HG03521 (cell line): ENCODE results near the gene FGF3.

ENCODE experiments used
- ATAC-seq: cut with Tn5 transposase; IDR thresholded peaks from one replicate; pipeline ENCODE4 v1.9.1; 2021; ENCODE audit warnings: mild to moderate bottlenecking, moderate library complexity; ENCODE audit not compliant: unreplicated experiment

Gene FGF3

GRCh38 chr11:69844396-69844795 lies 25.2 kb upstream of the FGF3 start:
- ATAC-seq, result no peak

DNA sequence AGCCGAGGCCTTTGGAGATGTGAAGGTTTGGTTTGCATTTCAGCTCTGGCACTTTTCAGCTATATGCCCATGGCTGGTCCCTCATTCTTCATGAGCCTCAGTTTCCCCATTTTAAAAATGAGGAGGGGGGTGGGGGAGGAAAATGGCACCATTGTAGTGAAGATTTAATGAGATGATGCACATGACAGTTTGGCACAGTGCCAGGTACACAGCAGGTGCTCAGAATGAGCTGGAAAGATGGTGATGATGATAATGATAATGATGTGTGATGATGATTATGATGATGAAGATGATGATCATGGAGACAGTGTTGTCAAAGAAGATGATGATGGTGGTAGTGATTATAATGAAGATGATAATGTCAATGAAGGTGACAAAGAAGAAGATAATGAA lies 24.3 kb upstream of the FGF3 start:
- no peak for ATAC-seq

GRCh38 chr11:69842746-69843528 lies 23.7 kb upstream of the FGF3 start:
- no peak for ATAC-seq

DNA sequence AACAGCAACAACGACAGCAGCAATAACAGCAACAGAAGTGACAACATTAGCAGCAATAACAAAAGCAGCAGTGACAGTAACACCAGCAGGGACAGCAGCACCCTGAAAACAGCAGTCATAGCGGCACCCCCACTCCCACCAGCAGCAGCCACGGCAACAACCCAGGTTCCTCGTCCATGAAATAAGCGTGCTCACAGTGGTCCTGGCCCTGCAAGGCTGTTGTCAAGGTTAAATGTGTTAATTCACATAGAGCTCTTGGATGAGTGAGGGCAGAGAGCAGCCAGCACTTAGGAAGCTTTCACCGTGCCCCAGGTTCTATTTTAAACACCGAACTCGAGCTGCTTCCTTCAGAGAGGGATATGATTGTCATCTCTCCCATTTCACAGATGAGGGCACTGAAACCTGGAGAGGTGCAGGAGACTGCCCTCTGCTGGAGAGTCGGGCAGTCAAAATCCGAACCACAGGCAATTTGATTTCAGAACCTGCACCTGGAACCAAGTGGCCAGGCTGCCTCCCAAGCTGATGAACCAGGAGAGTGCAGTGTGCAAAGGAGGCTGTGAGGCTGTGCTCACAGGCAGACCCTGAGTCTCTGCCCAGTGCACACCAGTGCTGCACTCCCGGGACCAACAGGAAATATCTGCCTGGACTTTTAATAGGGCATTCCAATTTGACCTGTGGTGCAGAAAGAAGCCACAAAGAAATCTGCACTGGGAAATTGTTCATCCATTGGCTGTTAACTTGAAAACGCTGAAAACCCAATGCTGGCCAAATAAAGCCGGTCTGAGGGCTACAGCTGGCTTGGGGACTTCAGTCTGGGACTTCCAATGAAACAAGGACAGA lies 22.9 kb upstream of the FGF3 start:
- no peak for ATAC-seq

DNA sequence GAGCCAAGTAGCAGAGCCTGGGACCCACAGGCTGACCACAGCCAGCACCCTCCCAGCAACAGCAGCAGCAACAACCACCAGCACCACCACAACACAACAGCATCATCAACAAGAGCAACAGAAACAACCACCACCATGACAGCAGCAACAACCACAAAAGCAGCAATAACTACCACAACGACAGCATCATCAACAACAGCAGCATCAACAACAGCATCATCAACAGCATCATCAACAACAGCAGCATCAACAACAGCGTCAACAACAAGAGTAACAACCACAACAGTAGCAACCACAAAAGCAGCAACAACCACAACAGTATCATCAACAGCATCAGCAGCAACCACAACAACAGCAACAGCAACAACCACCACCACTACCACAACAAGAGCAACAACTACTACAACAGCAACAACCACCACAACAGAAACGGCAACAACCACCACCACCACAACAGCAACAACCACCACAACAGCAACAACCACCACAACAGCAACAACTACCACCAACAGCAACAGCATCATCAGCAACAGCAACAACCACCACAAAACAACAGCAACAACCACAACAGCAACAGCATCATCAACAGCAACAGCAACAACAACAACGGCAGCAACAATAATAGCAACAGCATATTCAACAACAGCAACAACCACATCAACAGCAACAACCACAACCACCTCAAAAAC lies 22.1 kb upstream of the FGF3 start:
- no peak for ATAC-seq

DNA sequence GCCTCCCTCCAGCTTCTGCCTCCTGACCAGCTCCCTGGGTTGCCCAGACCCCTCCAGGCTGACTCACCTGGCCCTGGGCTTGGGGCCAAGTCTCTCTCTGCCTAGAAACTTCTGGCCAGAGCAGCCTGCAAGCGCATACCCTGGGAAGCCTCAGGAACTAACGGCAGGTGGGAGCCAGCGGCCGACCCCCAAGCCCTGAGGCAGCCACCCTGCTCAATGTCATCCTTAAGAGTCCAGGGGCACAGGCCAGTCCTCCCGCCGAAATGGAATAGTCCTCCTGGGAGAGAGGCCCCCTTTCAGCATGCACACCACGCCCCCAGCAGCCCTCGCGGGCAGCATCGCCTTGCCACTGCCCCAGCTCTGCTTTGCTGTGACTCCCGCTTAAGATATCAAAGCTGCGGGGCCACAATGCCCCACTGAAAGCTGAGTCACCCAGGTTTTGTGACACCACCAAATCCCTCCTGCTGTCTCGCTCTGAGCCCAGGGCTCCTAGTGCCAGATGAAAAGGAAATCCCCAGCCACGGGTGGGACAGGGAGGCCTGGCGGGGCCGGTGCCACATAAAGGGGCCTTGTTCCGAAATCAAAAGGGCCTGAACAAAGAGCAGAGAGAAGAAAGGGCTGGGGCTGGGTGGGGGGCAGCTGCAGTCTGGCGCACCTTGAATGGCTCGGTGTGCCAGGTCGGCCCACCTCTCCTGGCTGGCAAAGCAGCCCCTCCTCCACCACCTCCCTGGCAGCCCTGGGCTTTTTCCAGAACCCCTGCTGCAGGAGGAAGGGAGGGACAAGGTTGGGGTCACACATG lies 21.4 kb upstream of the FGF3 start:
- no peak for ATAC-seq

DNA sequence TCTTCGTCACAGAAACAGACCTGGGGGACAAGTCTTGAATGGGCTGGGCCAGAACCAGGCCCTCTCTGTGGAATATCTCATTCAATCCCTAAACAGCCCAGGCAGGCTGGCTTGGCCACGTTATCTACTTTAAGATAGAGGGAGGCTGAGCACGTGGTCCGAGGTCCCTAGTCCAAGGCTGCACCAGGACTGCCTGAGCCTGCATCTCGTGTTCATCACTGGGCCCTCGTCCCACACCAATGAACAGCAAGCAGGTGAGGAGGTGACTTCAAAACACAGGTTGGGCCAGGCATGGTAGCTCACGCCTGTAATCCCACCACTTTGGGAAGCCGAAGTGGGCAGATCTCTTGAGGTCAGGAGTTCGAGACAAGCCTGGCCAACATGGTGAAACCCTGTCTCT lies 20.3 kb upstream of the FGF3 start:
- ATAC-seq, result no peak

DNA sequence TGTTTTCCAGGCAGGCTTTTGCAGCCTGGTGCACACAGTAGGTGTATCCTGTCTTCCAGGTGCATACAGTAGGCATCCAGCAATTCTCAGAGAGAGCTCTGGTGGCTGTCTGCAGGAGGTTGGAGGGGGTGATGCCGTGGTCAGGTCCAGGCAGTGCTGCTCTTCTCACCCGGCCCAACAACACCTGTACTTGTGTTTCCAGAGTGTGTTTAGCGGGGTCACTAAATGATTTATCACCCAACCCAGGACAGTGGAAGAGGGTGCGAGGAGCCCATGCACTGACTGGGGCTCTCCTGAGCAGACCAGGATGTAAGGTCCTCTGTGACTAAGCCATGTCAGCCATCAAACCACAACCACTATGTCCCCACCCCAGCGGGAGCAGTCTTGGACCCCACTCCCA lies 18.6 kb upstream of the FGF3 start:
- ATAC-seq, result no peak

DNA sequence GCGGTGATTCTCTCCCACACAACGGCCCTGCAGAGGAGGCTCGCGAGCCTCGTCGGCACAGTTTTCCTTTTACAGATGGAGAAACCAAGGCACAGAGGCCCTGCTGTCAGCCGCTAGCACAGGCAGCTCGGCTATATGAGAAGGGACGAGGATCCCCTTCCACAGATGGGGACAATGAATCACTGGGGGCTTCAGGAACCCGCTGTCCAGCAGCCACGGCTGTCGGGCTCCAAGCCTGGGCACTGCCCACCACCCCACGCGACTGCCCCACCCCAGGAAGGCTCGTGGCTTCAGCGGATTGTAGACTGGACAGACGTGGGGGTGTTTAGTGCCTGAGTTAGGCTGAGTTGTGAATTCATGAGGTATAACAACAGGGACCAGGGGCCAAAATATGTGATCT lies 17.2 kb upstream of the FGF3 start:
- ATAC-seq, result no peak

- no peak for ATAC-seq
Measured at GRCh38 chr11:69834811-69835800, 15.9 kb upstream of the FGF3 start.

- no peak for ATAC-seq
Measured at GRCh38 chr11:69834251-69834650, 15.0 kb upstream of the FGF3 start.

GRCh38 chr11:69832561-69833413 lies 13.6 kb upstream of the FGF3 start:
- no peak for ATAC-seq

DNA sequence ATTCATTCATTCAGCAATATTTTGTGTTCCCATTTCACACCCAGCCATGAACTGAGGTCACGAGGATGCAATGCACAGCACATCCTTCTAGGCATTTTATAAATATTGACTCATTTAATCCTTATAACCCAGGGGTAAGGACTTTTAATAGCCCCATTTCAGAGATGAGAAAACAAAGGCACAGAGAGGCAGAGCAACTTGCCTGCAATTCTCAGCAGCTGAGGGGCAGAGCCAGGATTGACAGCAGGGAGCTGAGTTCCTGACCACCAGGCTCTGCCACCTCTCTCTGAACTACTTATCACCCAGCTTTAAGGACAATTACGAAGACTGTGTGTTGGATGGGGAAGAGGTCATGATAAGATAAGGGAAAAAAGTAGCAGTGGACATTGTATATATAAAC lies 12.8 kb upstream of the FGF3 start:
- ATAC-seq, result no peak

GRCh38 chr11:69830086-69830485 lies 10.9 kb upstream of the FGF3 start:
- no peak for ATAC-seq

DNA sequence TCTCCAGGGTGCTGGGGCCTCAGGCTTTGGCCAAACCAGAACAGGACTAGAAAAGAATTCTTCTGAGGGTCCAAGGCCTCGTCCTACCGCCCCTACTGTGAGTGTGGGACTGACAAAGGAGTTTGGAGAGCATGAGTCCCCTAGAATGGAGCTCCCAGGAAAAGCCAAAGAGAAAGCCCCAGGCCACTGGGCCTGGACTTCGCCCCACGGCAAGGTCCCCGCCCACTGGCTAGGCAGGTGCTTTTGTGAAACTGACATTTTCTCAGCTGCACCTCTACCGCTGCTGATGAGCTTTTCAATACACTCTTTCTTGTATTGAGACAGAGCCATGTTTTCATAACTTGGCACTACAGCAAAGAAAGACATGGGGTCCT lies 9.7 kb upstream of the FGF3 start:
- ATAC-seq, result no peak

GRCh38 chr11:69828276-69828970 lies 9.2 kb upstream of the FGF3 start:
- no peak for ATAC-seq

DNA sequence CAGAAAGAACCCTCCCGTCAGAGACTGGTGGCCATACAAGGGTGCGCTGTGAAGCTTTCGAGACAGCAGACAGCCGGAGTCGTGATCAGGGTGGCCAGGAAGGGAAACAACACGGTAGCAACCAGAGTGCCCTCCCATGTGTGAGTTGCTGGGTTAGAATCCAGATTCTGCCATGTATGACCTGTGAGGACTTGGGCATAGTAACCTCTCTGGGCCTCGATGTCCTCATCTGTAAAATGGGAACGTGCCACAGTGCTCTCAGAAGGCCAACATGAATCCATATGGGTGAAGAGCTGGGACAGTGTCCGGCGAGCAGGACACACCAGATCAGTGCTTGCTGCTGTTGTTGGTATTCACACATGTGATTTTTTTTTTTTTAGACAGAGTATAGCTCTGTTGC lies 7.6 kb upstream of the FGF3 start:
- no peak for ATAC-seq

GRCh38 chr11:69825941-69826340 lies 6.7 kb upstream of the FGF3 start:
- no peak for ATAC-seq
